GM18508 (cell line): Measurements from ENCODE around the gene HSF2BP.
"Not testable (repeated sequence)": the region's sequence is repeated elsewhere in the genome, so short reads cannot be mapped to it uniquely, and the experiment has no call there.

Experiments used
- ATAC-seq: cut with Tn5 transposase; IDR thresholded peaks from one replicate; pipeline ENCODE4 v1.9.1; 2021; ENCODE audit warnings: moderate number of reproducible peaks; ENCODE audit not compliant: insufficient read depth, unreplicated experiment

Gene HSF2BP

GRCh38 chr21:43659136-43660000, at the start of gene HSF2BP, which contains the start of gene RRP1B:
Gene HSF2BP, minus strand, starts transcription at chr21:43659488. Its CDS starts 1,392 bp downstream, at chr21:43658096.
Gene RRP1B, plus strand, starts transcription at chr21:43659560. Its CDS starts 105 bp downstream, at chr21:43659665.
- ATAC-seq = no peak

GRCh38 chr21:43708745-43709381, 49.6 kb upstream of the HSF2BP start:
- ATAC-seq = no peak

GRCh38 chr21:43707462-43707861, 48.2 kb upstream of the HSF2BP start:
- no peak for ATAC-seq

GRCh38 chr21:43703035-43703880, 44.0 kb upstream of the HSF2BP start:
- no peak for ATAC-seq

GRCh38 chr21:43702785-43703034, 43.4 kb upstream of the HSF2BP start:
- no peak for ATAC-seq

- ATAC-seq = no peak
Measured at GRCh38 chr21:43701936-43702784, 42.9 kb upstream of the HSF2BP start.

- no peak for ATAC-seq
Measured at GRCh38 chr21:43699933-43700599, 40.8 kb upstream of the HSF2BP start.

- ATAC-seq = not testable (repeated sequence)
Measured at GRCh38 chr21:43699492-43699777, 40.1 kb upstream of the HSF2BP start.

GRCh38 chr21:43697758-43698643, 38.7 kb upstream of the HSF2BP start:
- no peak for ATAC-seq

- no peak for ATAC-seq
Measured at GRCh38 chr21:43696214-43696613, 36.9 kb upstream of the HSF2BP start.

- ATAC-seq = no peak
Measured at GRCh38 chr21:43694437-43695079, 35.3 kb upstream of the HSF2BP start.

GRCh38 chr21:43693981-43694380, 34.7 kb upstream of the HSF2BP start:
- no peak for ATAC-seq

GRCh38 chr21:43692949-43693348, 33.7 kb upstream of the HSF2BP start:
- no peak for ATAC-seq

GRCh38 chr21:43691801-43692200, 32.5 kb upstream of the HSF2BP start:
- no peak for ATAC-seq

- ATAC-seq = no peak
Measured at GRCh38 chr21:43691086-43691795, 32.0 kb upstream of the HSF2BP start.

- ATAC-seq = no peak
Measured at GRCh38 chr21:43690346-43690745, 31.1 kb upstream of the HSF2BP start.

GRCh38 chr21:43689556-43690337, 30.5 kb upstream of the HSF2BP start:
- ATAC-seq = no peak
